GM12892 (cell line): Measurements from ENCODE around the gene SMIM41.

Source experiments
- POLR2A ChIP-seq: IDR thresholded peaks from 2 replicates; pipeline ENCODE4 v1.6.1; 2011; ENCODE audit warnings: low read depth, low read length, control low read depth
- POLR2AphosphoS5 ChIP-seq: IDR thresholded peaks from 2 replicates; pipeline ENCODE4 v1.6.1; 2011; ENCODE audit warnings: low read depth, low read length, control low read depth

GRCh38 chr12:52043386-52044212 lies 35.9 kb upstream of the SMIM41 start:
- no peak for TF ChIP-seq POLR2AphosphoS5
- no peak for TF ChIP-seq POLR2A
